Osteoblast (primary cell): ENCODE data around the gene CARF. TPM values are rescaled to one million over a fixed set of nuclear protein-coding genes. Genes with fewer than 3 reads are reported as not detected.
"Not testable (repeated sequence)": the region's sequence is repeated elsewhere in the genome, so short reads cannot be mapped to it uniquely, and the experiment has no call there.

Experiments used
- DNase-seq: peaks from one replicate; pipeline ENCODE4 v3.0.0; 2011; ENCODE audit warnings: low spot score, mixed read lengths; ENCODE audit not compliant: insufficient read length; ENCODE audit errors: missing footprints
- H2AFZ ChIP-seq: 2 replicates; pipeline ENCODE4 v1.6.0; 2011; ENCODE audit warnings: mild to moderate bottlenecking, low read length
- H3K27ac ChIP-seq: 2 replicates; pipeline ENCODE4 v1.5.1; 2011; ENCODE audit warnings: mild to moderate bottlenecking, low read depth, low read length, moderate library complexity
- H3K27me3 ChIP-seq: 2 replicates; pipeline ENCODE4 v1.6.0; 2012; ENCODE audit warnings: mild to moderate bottlenecking, control low read depth, inconsistent platforms, low read length, moderate library complexity; ENCODE audit not compliant: insufficient read depth
- H3K36me3 ChIP-seq: 2 replicates; pipeline ENCODE4 v1.5.1; 2011; ENCODE audit warnings: mild to moderate bottlenecking, low read length, control low read depth, moderate library complexity; ENCODE audit not compliant: insufficient read depth
- H3K4me1 ChIP-seq: 2 replicates; pipeline ENCODE4 v1.5.1; 2011; ENCODE audit warnings: mild to moderate bottlenecking, low read length, control low read depth, moderate library complexity; ENCODE audit not compliant: insufficient read depth
- H3K4me2 ChIP-seq: 2 replicates; pipeline ENCODE4 v1.6.0; 2011; ENCODE audit warnings: mild to moderate bottlenecking, low read length; ENCODE audit not compliant: insufficient read depth
- H3K4me3 ChIP-seq: fragments of 200-600 bp; sonication (generic); 3 replicates; pipeline ENCODE4 v1.5.1; 2012; ENCODE audit warnings: mild to moderate bottlenecking, low read length, inconsistent platforms; ENCODE audit not compliant: insufficient read depth
- H3K79me2 ChIP-seq: 2 replicates; pipeline ENCODE4 v1.6.0; 2012; ENCODE audit warnings: mild to moderate bottlenecking, low read length, control low read depth, inconsistent platforms; ENCODE audit not compliant: insufficient read depth
- H3K9me3 ChIP-seq: 2 replicates; pipeline ENCODE4 v1.5.1; 2011; ENCODE audit warnings: low read depth, low read length, control low read depth
- H4K20me1 ChIP-seq: 2 replicates; pipeline ENCODE4 v1.6.0; 2012; ENCODE audit warnings: mild to moderate bottlenecking, low read length, control low read depth; ENCODE audit not compliant: insufficient read depth
- total RNA-seq: library from RNA; depleted of rRNA; stranded (reverse); fragments of >200 nt; gene quantifications from 2 replicates; pipeline ENCODE4 v1.2.3, GENCODE V29; 2012
- TF ChIP-seq, protein P1 (sequence below): IDR thresholded peaks from 2 replicates; pipeline ENCODE4 v1.5.1; 2011; ENCODE audit warnings: mild to moderate bottlenecking, low read depth, low read length, moderate library complexity; ENCODE audit errors: extremely low read depth

The CARF gene
- total RNA-seq, 1 donor, result 11.9 TPM

DNA sequence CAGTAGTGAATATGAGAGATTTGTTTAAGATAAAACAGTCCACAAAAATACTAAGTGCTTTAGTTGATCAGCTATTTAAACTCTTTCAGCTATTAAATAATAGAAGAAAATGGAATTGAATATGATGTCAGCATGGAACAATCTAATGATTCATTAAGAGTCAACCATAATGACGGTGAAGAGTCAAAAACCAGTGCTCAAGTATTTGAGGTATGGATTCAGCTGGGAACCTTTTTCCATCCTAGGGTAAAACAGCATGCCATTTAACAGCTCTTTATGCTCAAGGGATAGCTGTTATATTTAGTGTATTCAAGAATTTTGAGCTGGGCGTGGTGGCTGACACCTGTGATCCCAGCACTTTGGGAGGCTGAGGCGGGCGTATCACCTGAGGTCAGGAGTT lies 29.7 kb downstream of the CARF start:
- H3K36me3 ChIP-seq, result peaks cover 4% of the 10 kb centered on the region
- peak overlapping the region; percentile 45 for H3K27ac ChIP-seq
- H3K4me1 ChIP-seq, result no peaks in the 10 kb centered on the region
- H4K20me1 ChIP-seq, result no peaks in the 10 kb centered on the region
- no peaks in the 10 kb centered on the region for H3K79me2 ChIP-seq
- H3K27me3 ChIP-seq, result no peaks in the 10 kb centered on the region
- TF ChIP-seq, protein P1, sequence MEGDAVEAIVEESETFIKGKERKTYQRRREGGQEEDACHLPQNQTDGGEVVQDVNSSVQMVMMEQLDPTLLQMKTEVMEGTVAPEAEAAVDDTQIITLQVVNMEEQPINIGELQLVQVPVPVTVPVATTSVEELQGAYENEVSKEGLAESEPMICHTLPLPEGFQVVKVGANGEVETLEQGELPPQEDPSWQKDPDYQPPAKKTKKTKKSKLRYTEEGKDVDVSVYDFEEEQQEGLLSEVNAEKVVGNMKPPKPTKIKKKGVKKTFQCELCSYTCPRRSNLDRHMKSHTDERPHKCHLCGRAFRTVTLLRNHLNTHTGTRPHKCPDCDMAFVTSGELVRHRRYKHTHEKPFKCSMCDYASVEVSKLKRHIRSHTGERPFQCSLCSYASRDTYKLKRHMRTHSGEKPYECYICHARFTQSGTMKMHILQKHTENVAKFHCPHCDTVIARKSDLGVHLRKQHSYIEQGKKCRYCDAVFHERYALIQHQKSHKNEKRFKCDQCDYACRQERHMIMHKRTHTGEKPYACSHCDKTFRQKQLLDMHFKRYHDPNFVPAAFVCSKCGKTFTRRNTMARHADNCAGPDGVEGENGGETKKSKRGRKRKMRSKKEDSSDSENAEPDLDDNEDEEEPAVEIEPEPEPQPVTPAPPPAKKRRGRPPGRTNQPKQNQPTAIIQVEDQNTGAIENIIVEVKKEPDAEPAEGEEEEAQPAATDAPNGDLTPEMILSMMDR, result no peak
- no peak overlapping the region for H3K4me2 ChIP-seq
- H2AFZ ChIP-seq, result no peak overlapping the region
- no peak for DNase-seq
- H3K4me3 ChIP-seq, result no peak overlapping the region
- H3K9me3 ChIP-seq, result no peaks in the 10 kb centered on the region

DNA sequence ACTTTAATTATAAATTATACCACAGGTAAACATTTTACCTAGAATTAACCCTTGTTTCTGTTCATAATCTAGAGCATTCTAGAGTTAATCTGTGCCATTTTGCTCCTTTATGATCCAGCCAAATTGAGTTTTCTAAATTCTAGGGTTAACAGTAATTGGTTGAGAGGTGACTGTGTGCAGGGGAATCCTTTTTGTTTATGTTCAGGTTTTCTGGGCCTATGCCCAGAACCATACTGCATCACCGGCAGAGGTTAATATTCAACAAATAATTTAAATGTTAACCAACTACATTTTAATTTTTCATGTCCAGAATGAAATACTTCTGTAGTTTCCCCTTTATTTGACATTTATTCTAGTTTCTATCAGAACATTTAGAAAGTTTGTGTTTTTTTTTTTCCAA lies 32.3 kb downstream of the CARF start:
- Histone ChIP-seq H3K79me2 (no peaks in the 10 kb centered on the region), H2AFZ (no peak overlapping the region), H3K36me3 (peaks cover 4% of the 10 kb centered on the region), H3K27ac (no peak overlapping the region), H3K4me2 (no peak overlapping the region), H3K27me3 (no peaks in the 10 kb centered on the region), H3K4me3 (no peak overlapping the region), H3K9me3 (no peaks in the 10 kb centered on the region), H3K4me1 (no peaks in the 10 kb centered on the region), H4K20me1 (no peaks in the 10 kb centered on the region)
- no peak for DNase-seq
- TF ChIP-seq, protein P1, result no peak

DNA sequence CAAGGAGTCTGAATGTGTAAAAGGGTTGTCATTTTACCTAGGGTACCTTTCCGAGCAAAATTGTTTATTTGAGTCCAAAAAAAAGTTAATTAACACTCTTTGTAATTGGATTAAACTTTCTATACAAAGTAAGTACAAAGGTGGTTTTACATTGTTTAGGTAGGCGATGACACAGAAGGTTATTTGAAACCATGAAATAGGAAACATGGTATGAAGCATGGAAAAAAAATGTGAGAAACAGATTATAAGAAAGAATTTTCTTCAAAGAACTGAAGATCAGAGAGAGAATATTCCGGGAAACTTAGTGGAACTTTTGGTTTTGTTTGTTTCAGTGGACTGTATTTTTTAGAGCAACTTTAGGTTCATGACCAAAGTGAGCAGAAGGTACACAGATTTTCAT lies 32.7 kb downstream of the CARF start:
- Histone ChIP-seq H3K27ac (no peak overlapping the region), H3K4me3 (no peak overlapping the region), H3K9me3 (no peaks in the 10 kb centered on the region), H3K27me3 (no peaks in the 10 kb centered on the region), H2AFZ (no peak overlapping the region), H3K36me3 (peaks cover 4% of the 10 kb centered on the region), H3K4me1 (no peaks in the 10 kb centered on the region), H3K79me2 (no peaks in the 10 kb centered on the region), H4K20me1 (no peaks in the 10 kb centered on the region), H3K4me2 (no peak overlapping the region)
- no peak for DNase-seq
- TF ChIP-seq, protein P1, result no peak

DNA sequence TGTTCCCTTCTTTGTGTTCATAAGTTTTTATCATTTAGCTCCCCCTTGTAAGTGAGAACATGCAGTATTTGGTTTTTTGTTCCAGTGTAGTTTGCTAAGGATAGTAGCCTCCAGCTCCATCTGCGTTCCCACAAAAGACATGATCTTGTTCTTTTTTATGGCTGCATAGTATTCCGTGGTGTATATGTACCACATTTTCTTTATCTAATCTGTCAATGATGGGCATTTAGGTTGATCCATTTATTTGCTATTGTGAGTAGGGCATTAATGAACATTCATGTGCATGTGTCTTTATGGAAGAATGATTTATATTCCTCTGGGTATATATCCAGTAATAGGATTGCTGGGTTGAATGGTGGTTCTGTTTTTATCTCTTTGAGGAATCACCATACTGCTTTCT lies 33.4 kb downstream of the CARF start:
- Histone ChIP-seq H3K27me3 (no peaks in the 10 kb centered on the region), H3K27ac (no peak overlapping the region), H3K9me3 (no peaks in the 10 kb centered on the region), H3K4me2 (no peak overlapping the region), H2AFZ (no peak overlapping the region), H3K79me2 (no peaks in the 10 kb centered on the region), H3K4me1 (no peaks in the 10 kb centered on the region), H3K36me3 (peaks cover 4% of the 10 kb centered on the region), H4K20me1 (no peaks in the 10 kb centered on the region), H3K4me3 (no peak overlapping the region)
- TF ChIP-seq, protein P1, result no peak
- DNase-seq, result no peak

DNA sequence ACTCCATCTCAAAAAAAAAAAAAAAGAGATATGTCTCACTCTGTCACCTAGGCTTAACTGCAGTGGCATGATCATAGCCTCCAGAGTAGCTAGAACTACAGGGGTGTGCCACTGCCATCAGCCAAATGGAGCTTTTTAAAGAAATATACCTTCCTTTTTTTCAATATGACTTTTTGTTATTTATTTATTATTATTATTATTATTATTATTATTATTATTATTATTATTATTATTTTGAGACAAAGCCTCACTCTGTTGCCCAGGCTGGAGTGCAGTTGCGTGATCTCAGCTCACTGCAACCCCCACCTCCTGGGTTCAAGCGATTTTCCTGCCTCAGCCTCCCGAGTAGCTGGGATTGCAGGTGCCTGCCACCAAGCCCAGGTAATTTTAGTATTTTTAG lies 37.3 kb downstream of the CARF start:
- H3K4me1 ChIP-seq, DNase-seq, H3K36me3 ChIP-seq, H3K27ac ChIP-seq, H3K79me2 ChIP-seq, H3K9me3 ChIP-seq, H2AFZ ChIP-seq, H3K4me3 ChIP-seq, H4K20me1 ChIP-seq, H3K27me3 ChIP-seq, H3K4me2 ChIP-seq: not testable (repeated sequence)
